OCI-LY1 (cell line): ENCODE measurements around the gene STUM.

Source experiments
- EZH2 ChIP-seq: fragments of 200-600 bp; sonication (generic), shearing (Covaris generic); IDR thresholded peaks from 2 replicates; pipeline ENCODE4 v1.8.0; 2017; ENCODE audit warnings: borderline replicate concordance, mixed run types, mild to moderate bottlenecking, antibody characterized with exemption, low read length, moderate library complexity, mixed read lengths
- TF ChIP-seq, protein P1 (sequence below): fragments of 200-600 bp; sonication (generic), shearing (Covaris generic); IDR thresholded peaks from 2 replicates; pipeline ENCODE4 v1.5.1; 2017; ENCODE audit warnings: mild to moderate bottlenecking, antibody characterized with exemption, low read length, moderate library complexity, mixed read lengths

DNA sequence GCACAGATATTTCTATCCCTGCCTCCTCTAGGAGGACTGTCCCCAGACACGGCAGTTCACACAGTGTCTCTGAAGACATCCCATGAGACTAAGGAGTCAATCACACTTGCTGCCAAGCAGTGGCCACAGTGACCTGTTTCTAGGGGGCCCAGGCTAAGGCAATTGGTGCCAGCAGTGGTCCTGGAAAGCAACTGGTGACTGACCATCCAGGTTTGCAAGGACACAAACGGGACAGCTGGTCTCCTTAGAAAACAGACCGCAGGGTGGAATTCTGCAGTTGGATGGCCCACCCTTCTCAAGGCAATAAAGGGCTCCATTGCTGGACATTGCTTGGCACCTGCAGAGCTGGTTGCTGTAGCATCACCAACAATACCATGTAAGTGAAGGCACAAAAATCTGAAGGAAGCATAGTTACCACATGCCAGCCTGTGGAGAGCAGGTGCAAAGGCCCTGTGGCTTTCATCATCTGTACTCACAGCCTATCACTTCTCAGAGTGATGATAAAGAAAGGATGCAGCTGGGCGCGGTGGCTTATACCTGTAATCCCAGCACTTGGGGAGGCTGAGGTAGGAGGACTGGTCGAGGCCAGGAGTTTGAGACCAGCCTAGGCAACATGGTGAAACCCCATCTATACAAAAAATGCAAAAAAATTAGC, 81.5 kb downstream of the STUM start:
- TF ChIP-seq, protein P1, sequence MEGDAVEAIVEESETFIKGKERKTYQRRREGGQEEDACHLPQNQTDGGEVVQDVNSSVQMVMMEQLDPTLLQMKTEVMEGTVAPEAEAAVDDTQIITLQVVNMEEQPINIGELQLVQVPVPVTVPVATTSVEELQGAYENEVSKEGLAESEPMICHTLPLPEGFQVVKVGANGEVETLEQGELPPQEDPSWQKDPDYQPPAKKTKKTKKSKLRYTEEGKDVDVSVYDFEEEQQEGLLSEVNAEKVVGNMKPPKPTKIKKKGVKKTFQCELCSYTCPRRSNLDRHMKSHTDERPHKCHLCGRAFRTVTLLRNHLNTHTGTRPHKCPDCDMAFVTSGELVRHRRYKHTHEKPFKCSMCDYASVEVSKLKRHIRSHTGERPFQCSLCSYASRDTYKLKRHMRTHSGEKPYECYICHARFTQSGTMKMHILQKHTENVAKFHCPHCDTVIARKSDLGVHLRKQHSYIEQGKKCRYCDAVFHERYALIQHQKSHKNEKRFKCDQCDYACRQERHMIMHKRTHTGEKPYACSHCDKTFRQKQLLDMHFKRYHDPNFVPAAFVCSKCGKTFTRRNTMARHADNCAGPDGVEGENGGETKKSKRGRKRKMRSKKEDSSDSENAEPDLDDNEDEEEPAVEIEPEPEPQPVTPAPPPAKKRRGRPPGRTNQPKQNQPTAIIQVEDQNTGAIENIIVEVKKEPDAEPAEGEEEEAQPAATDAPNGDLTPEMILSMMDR: no peak
- TF ChIP-seq EZH2: no peak
